BE2C (cell line): ENCODE data around the gene PRKN.

Experiments used
- DNase-seq: peaks from one replicate; pipeline ENCODE4 v3.0.0-alpha.2; 2020
- H3K27me3 ChIP-seq: fragments of 250-450 bp; sonication (Bioruptor Pico); 2 replicates; pipeline ENCODE4 v1.5.1; 2020; ENCODE audit warnings: mild to moderate bottlenecking
- H3K36me3 ChIP-seq: fragments of 250-450 bp; sonication (Bioruptor Pico); 2 replicates; pipeline ENCODE4 v1.5.1; 2020; ENCODE audit warnings: mild to moderate bottlenecking
- H3K4me1 ChIP-seq: fragments of 250-450 bp; sonication (Bioruptor Pico); 2 replicates; pipeline ENCODE4 v1.5.1; 2020
- H3K4me3 ChIP-seq: 2 replicates; pipeline ENCODE4 v1.5.1; 2011; ENCODE audit warnings: low read depth, low read length
- H3K9me3 ChIP-seq: fragments of 250-450 bp; sonication (Bioruptor Pico); 2 replicates; pipeline ENCODE4 v1.5.1; 2020
- CTCF ChIP-seq: IDR thresholded peaks from 2 replicates; pipeline ENCODE4 v1.5.1; 2012; ENCODE audit warnings: mild to moderate bottlenecking, low read depth, low read length

The PRKN gene

GRCh38 chr6:162435071-162435470 is 292.5 kb downstream of the PRKN start:
- no peaks in the 10 kb centered on the region for H3K36me3 ChIP-seq
- no peaks in the 10 kb centered on the region for H3K4me1 ChIP-seq
- no peaks in the 10 kb centered on the region for H3K27me3 ChIP-seq
- no peaks in the 10 kb centered on the region for H3K9me3 ChIP-seq
- DNase-seq: no peak
- H3K4me3 ChIP-seq: no peak overlapping the region
- no peak for TF ChIP-seq CTCF

- H3K36me3 ChIP-seq: no peaks in the 10 kb centered on the region
- no peak overlapping the region for H3K4me3 ChIP-seq
- H3K27me3 ChIP-seq: no peaks in the 10 kb centered on the region
- peaks cover 17% of the 10 kb centered on the region for H3K4me1 ChIP-seq
- H3K9me3 ChIP-seq: no peaks in the 10 kb centered on the region
- no peak for TF ChIP-seq CTCF
- DNase-seq: peak; percentile 58
Observed at GRCh38 chr6:162421004-162421403, 306.6 kb downstream of the PRKN start.

- peak; percentile 67 for DNase-seq
- no peak overlapping the region for H3K4me3 ChIP-seq
- H3K4me1 ChIP-seq: peaks cover 17% of the 10 kb centered on the region
- no peaks in the 10 kb centered on the region for H3K9me3 ChIP-seq
- TF ChIP-seq CTCF: peak; percentile 65
- no peaks in the 10 kb centered on the region for H3K36me3 ChIP-seq
- H3K27me3 ChIP-seq: no peaks in the 10 kb centered on the region
Observed at GRCh38 chr6:162416831-162417537, 310.6 kb downstream of the PRKN start.

- Histone ChIP-seq H3K36me3 (no peaks in the 10 kb centered on the region), H3K4me1 (peaks cover 14% of the 10 kb centered on the region), H3K9me3 (no peaks in the 10 kb centered on the region), H3K27me3 (no peaks in the 10 kb centered on the region), H3K4me3 (no peak overlapping the region)
- DNase-seq: no peak
- no peak for TF ChIP-seq CTCF
Observed at GRCh38 chr6:162416307-162416706, 311.3 kb downstream of the PRKN start.

- H3K4me3 ChIP-seq: no peak overlapping the region
- H3K36me3 ChIP-seq: no peaks in the 10 kb centered on the region
- peaks cover 13% of the 10 kb centered on the region for H3K4me1 ChIP-seq
- no peak for DNase-seq
- no peak for TF ChIP-seq CTCF
- no peaks in the 10 kb centered on the region for H3K27me3 ChIP-seq
- H3K9me3 ChIP-seq: no peaks in the 10 kb centered on the region
Observed at GRCh38 chr6:162409741-162410691, 317.6 kb downstream of the PRKN start.
